ENCODE data around the gene NMT2.

The NMT2 gene

DNA sequence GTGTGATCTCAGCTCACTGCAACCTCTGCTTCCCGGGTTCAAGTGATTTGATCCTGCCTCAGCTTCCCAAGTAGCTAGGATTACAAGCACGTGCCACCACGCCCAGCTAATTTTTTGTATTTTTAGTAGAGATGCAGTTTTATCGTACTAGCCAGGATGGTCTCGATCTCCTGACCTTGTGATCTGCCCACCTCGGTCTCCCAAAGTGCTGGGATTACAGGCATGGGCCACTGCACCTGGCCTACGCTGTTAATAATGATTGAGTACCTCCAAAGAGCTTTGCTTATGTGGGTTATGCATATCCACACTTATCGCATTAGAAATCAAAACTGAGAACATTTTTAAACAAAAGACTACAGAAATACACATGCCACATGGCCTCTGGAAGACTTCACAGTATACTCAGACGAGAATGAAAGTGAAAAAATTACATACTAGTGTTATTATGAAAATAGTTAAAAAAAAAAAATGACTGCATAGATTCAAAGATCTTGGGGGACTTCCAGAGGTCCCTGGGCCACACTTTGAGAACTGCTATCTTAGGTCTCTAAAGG, 45.9 kb downstream of the NMT2 start:
- Mint-ChIP-seq H3K9me3 (no peaks in the 10 kb centered on the region), H3K27ac (ENCODE audit: low read depth) (peak overlapping the region; percentile 44), H3K36me3 (ENCODE audit: insufficient read depth) (peaks cover 39% of the 10 kb centered on the region), H3K27me3 (no peaks in the 10 kb centered on the region), H3K4me3 (no peak overlapping the region), H3K4me1 (peaks cover 9% of the 10 kb centered on the region)
- ATAC-seq (replicated peaks; ENCODE audit: extremely low read depth, poor library complexity, severe bottlenecking) (no peak), DNase-seq (ENCODE audit: low spot score in 2 of 2) (no peak)

DNA sequence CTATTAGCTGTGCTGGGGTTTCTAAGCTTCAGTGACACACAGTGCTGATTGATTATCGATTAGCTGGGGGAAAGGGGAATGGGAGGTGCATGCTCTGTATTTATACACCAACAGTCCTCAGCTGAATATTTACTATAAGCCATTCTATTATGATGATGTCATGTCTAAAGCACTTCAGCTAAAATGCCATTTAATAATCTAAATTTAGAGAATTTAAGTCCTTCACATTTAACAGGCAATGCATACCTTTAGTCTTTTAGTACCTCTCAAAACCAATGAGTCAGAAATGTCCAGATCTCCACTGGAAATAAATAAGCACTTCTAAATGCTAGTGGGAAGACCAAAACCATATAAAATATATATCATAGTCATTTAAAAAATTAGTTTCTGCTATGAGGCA, 46.8 kb downstream of the NMT2 start:
- DNase-seq (ENCODE audit: low spot score in 2 of 2) (no peak), ATAC-seq (replicated peaks; ENCODE audit: extremely low read depth, poor library complexity, severe bottlenecking) (no peak)
- Mint-ChIP-seq H3K36me3 (ENCODE audit: insufficient read depth) (peaks cover 34% of the 10 kb centered on the region), H3K9me3 (no peaks in the 10 kb centered on the region), H3K27me3 (no peaks in the 10 kb centered on the region), H3K4me1 (peaks cover 9% of the 10 kb centered on the region), H3K4me3 (no peak overlapping the region), H3K27ac (ENCODE audit: low read depth) (no peak overlapping the region)

DNA sequence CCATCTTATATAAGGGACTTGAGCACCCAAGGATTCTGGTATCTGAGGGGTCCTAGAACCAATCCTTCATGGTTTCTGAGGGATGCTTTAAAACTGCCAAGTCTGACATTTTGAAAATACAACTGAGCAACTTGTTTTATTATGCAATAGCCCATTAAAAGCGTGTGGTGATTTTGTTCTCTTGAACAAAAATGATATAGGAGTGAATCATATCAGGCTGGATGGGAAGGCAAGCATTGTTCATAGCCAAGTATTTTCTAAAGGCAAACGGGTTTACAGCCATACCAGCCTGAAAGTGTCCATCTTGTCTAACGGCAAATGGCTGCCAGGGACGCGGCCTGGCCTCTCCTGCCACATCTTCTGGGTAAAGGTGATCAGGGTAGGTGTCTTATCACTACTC, 48.0 kb downstream of the NMT2 start:
- no peaks in the 10 kb centered on the region for H3K9me3 Mint-ChIP-seq
- H3K4me3 Mint-ChIP-seq = no peak overlapping the region
- no peak overlapping the region for H3K27ac Mint-ChIP-seq (ENCODE audit: low read depth)
- peaks cover 12% of the 10 kb centered on the region for H3K4me1 Mint-ChIP-seq
- peaks cover 26% of the 10 kb centered on the region for H3K36me3 Mint-ChIP-seq (ENCODE audit: insufficient read depth)
- ATAC-seq (replicated peaks; ENCODE audit: extremely low read depth, poor library complexity, severe bottlenecking) (no peak), DNase-seq (ENCODE audit: low spot score in 2 of 2) (no peak)
- no peaks in the 10 kb centered on the region for H3K27me3 Mint-ChIP-seq

DNA sequence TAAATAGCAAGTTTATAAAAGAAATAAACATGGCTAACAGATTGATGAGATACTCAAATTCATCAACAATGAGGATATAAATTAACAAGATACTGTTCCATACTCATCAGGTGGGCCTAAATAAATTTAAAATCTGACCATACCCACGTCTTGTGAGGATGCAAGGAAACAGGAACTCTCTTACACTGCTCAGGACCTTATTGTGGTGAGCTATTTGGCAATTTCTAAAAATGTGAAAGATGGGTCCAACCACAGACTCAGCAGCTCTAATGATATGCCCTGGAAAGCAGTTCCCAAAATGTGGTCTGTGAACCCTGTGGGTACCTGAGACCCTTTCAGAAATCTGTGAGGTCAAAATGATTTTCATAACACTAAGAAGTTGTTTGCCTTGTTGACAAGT, 49.9 kb downstream of the NMT2 start:
- Mint-ChIP-seq H3K4me1 (peaks cover 7% of the 10 kb centered on the region), H3K27ac (ENCODE audit: low read depth) (no peak overlapping the region), H3K4me3 (no peak overlapping the region), H3K36me3 (ENCODE audit: insufficient read depth) (peaks cover 21% of the 10 kb centered on the region), H3K27me3 (no peaks in the 10 kb centered on the region), H3K9me3 (no peaks in the 10 kb centered on the region)
- DNase-seq (ENCODE audit: low spot score in 2 of 2) = no peak
- no peak for ATAC-seq (replicated peaks; ENCODE audit: extremely low read depth, poor library complexity, severe bottlenecking)

DNA sequence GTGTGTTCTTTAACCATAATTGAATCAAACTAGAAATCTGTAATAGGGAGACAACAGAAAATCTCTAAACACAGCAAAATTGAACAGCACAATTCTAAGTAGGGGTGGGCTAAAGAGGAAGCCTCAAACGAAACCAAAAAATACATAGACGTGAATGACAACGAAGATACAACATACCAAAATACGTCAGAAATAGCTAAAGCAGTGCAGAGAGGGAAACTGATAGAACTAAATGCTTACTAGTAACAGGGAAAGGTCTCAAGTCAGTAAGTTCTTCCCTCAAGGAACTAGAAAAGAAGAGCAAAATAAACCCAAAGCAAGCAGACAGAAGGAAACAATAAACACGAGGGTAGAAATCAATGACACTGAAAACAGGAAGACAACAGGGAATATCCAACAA, 52.3 kb downstream of the NMT2 start:
- DNase-seq (ENCODE audit: low spot score in 2 of 2) (no peak), ATAC-seq (replicated peaks; ENCODE audit: extremely low read depth, poor library complexity, severe bottlenecking) (no peak)
- Mint-ChIP-seq H3K36me3 (ENCODE audit: insufficient read depth) (peaks cover 22% of the 10 kb centered on the region), H3K9me3 (no peaks in the 10 kb centered on the region), H3K4me1 (peaks cover 5% of the 10 kb centered on the region), H3K27ac (ENCODE audit: low read depth) (no peak overlapping the region), H3K27me3 (no peaks in the 10 kb centered on the region), H3K4me3 (no peak overlapping the region)

DNA sequence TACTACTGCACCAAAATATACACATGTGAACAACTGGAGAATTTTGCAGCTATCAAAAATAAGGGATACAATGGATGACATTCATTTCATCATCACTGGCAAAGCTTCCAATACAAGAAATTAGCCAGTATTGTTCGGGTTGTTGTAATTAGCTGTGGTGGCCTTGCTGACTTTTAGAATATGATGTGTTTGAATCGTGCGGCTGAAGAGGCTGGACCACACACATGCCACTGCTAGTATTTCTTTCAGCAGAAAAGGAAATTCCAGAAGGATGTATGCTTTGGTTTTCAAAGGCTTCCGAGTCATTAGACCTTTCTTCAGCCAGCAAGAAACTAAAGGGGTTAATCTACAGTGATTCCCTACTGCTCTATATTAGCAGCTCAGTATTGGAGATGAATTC, 54.7 kb downstream of the NMT2 start:
- Mint-ChIP-seq H3K27ac (ENCODE audit: low read depth) (peak overlapping the region; percentile 50), H3K27me3 (no peaks in the 10 kb centered on the region), H3K4me3 (no peak overlapping the region), H3K36me3 (ENCODE audit: insufficient read depth) (peaks cover 33% of the 10 kb centered on the region), H3K9me3 (no peaks in the 10 kb centered on the region), H3K4me1 (peaks cover 5% of the 10 kb centered on the region)
- ATAC-seq (replicated peaks; ENCODE audit: extremely low read depth, poor library complexity, severe bottlenecking) (no peak), DNase-seq (ENCODE audit: low spot score in 2 of 2) (no peak)

DNA sequence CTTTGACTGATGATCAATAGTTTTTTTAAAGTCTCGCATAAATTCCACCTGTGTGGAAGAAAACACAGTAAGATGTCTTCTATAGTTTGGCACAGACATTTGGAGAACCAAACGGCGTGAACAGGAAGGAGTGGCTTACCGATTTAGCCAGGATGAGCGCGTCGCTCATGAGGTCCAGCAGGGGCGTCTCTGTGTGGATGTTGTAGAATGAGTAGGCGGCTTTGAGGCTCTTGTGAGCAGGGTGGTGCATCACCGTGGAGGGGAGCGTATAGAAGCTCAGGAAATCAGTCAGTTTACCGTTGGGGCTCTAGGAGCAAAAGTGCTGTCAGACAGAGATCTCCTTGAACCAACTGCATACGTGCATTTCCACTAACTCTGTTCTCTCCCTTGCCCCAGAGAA, 55.8 kb downstream of the NMT2 start:
- ATAC-seq (replicated peaks; ENCODE audit: extremely low read depth, poor library complexity, severe bottlenecking) (no peak), DNase-seq (ENCODE audit: low spot score in 2 of 2) (no peak)
- no peak overlapping the region for H3K4me3 Mint-ChIP-seq
- H3K27ac Mint-ChIP-seq (ENCODE audit: low read depth) = no peak overlapping the region
- no peaks in the 10 kb centered on the region for H3K9me3 Mint-ChIP-seq
- H3K27me3 Mint-ChIP-seq = no peaks in the 10 kb centered on the region
- peaks cover 5% of the 10 kb centered on the region for H3K4me1 Mint-ChIP-seq
- peaks cover 38% of the 10 kb centered on the region for H3K36me3 Mint-ChIP-seq (ENCODE audit: insufficient read depth)

DNA sequence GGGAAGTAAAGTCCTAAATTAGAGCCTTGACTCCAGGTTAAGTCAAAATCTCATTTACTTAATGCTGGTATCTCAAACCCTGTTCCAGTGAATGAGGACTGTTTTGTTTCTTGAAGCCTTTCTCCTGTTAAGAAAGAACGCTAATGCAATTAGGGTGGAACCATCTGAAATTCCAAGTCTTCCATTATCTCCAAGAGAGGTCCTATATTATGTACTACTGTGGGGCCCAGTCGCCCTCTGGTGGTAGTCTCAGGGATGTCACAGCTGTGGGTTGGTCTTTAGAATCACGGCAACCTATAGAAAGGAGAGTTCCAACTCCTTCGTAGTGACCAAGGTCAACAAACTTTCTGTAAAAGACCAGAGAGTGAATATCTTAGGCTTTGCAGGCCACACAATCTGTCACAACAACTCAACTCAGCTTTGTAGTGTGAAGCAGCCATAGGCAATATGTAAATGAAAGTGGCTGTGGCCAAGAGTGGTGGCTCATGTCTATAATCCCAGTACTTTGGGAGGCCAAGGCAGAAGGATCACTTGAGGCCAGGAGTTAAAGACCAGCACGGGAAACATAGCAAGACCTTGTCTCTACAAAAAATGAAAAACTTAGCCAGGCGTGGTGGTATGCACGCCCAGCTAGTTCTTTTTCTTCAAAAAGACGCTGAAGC, 62.0 kb downstream of the NMT2 start:
- Mint-ChIP-seq H3K27me3 (no peaks in the 10 kb centered on the region), H3K4me1 (no peaks in the 10 kb centered on the region), H3K4me3 (no peak overlapping the region), H3K9me3 (no peaks in the 10 kb centered on the region), H3K36me3 (ENCODE audit: insufficient read depth) (peaks cover 69% of the 10 kb centered on the region), H3K27ac (ENCODE audit: low read depth) (no peak overlapping the region)
- DNase-seq (ENCODE audit: low spot score in 2 of 2) = peak; percentile 40 to 53
- ATAC-seq (replicated peaks; ENCODE audit: extremely low read depth, poor library complexity, severe bottlenecking) = peak; percentile 91

DNA sequence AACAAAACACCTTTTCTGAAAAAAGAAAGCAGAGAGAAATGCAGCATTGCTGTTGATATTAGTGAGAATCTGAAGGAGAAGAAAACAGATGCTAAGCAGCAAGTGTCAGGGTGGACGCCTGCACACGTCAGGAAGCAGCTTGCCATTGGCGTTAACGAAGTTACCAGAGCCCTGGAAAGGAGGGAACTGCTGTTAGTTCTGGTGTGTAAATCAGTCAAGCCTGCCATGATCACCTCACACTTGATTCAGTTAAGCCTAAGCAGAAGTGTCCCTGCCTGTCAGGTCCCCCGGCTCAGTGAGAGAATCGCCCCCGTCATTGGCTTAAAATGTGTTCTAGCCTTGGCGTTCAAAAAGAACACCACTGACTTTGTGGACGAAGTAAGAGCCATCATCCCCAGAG, 65.0 kb downstream of the NMT2 start:
- H3K27me3 Mint-ChIP-seq = no peaks in the 10 kb centered on the region
- DNase-seq (ENCODE audit: low spot score in 2 of 2) (no peak), ATAC-seq (replicated peaks; ENCODE audit: extremely low read depth, poor library complexity, severe bottlenecking) (no peak)
- H3K27ac Mint-ChIP-seq (ENCODE audit: low read depth) = no peak overlapping the region
- peaks cover 59% of the 10 kb centered on the region for H3K36me3 Mint-ChIP-seq (ENCODE audit: insufficient read depth)
- H3K4me3 Mint-ChIP-seq = no peak overlapping the region
- H3K4me1 Mint-ChIP-seq = peaks cover 22% of the 10 kb centered on the region
- no peaks in the 10 kb centered on the region for H3K9me3 Mint-ChIP-seq

DNA sequence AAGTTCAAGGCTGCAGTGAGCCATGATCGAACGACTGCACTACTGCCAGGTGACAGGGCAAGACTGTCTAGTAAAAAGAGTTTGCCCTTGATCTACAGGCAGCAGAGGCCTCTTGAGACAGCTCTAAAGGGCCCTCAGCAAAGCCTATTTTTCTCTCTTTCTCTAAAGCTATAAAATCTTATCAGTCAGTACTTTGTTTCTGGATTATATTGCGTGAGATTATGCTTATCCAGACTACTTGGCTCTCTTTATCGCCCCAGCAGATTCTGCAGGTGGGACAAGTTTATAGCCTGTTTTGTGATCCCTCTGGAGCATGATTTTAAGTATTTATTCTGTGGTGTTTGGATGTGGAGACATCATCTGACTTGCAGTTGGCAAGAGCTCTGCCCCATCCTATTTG, 68.6 kb downstream of the NMT2 start:
- Mint-ChIP-seq H3K36me3 (ENCODE audit: insufficient read depth) (peaks cover 58% of the 10 kb centered on the region), H3K27ac (ENCODE audit: low read depth) (peak overlapping the region; percentile 22), H3K27me3 (no peaks in the 10 kb centered on the region), H3K4me1 (peaks cover 36% of the 10 kb centered on the region), H3K4me3 (no peak overlapping the region), H3K9me3 (no peaks in the 10 kb centered on the region)
- DNase-seq (ENCODE audit: low spot score in 2 of 2) (no peak), ATAC-seq (replicated peaks; ENCODE audit: extremely low read depth, poor library complexity, severe bottlenecking) (no peak)

DNA sequence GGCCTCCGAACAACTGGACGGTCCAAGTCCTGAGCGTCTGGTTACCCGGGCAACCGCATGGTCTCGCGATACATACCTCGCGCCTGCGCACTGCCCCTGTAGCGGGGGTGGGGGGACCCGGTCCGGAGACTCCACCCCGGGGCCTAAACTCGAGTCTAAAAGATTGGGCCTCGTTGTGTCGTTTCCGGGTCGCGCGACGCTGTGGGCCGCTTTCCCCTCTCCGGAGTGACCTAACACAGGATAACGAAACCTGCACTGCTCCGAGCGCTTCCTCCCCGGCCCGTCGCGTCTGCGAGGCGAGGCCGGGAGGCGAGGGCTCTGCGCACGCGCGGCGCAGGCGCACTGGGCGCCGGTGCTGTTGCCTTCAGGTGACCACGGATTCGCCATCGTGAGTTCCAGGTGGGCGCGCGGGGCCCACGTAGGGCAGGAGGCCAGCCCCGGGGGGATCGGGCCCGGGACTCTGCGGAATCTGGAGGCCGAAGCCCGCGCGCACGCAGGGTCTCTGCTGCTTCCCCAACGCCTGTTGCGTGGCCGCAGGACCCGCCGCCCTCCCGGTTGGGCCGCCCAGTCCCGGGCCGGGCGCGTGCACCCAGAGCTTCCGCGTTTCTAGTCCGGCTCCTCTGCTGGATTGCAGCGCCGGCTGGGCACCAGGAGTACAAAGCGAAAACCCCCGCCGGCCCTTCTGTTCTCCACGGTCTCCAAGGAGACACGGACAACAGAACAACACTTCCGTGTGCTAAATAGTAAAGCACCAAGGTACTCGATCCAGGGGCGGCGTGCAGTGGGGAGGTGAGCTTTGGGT, 71.3 kb downstream of the NMT2 start, which contains the start of gene RPP38:
Gene RPP38 (plus strand): TSS at position 345 of the 802 bp plus-strand sequence. CDS start 5,960 bp downstream, outside the sequence.
- Mint-ChIP-seq H3K9me3 (no peaks in the 10 kb centered on the region), H3K36me3 (ENCODE audit: insufficient read depth) (peaks cover 36% of the 10 kb centered on the region), H3K4me3 (peak within 1 kb of the TSS; percentile 94), H3K4me1 (peaks cover 36% of the 10 kb centered on the region), H3K27ac (ENCODE audit: low read depth) (peak within 1 kb of the TSS; percentile 92), H3K27me3 (no peaks in the 10 kb centered on the region)
- peak; percentile 83 for ATAC-seq (replicated peaks; ENCODE audit: extremely low read depth, poor library complexity, severe bottlenecking)
- peak; percentile 89 to 96 for DNase-seq (ENCODE audit: low spot score in 2 of 2)

DNA sequence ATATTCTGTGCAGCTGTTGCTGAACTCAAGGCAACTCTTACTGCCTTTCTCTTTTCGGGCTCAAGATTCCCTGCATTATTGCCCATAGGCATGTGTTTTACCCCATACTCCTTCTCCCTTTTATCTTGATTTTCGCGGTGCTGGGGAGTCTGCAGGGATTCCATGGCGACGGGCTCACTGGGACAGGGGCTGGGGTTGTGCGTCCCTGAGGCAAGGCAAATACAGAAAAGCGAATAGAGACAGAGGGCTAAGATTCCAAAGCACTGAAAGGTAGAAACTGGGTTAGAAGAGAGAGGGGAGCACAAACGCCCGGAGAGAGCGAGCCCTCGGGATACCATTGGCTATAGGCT, 71.9 kb downstream of the NMT2 start:
- H3K27me3 Mint-ChIP-seq = no peaks in the 10 kb centered on the region
- no peaks in the 10 kb centered on the region for H3K9me3 Mint-ChIP-seq
- peaks cover 31% of the 10 kb centered on the region for H3K36me3 Mint-ChIP-seq (ENCODE audit: insufficient read depth)
- ATAC-seq (replicated peaks; ENCODE audit: extremely low read depth, poor library complexity, severe bottlenecking) (no peak), DNase-seq (ENCODE audit: low spot score in 2 of 2) (no peak)
- peak overlapping the region; percentile 92 for H3K27ac Mint-ChIP-seq (ENCODE audit: low read depth)
- H3K4me1 Mint-ChIP-seq = peaks cover 36% of the 10 kb centered on the region
- H3K4me3 Mint-ChIP-seq = peak overlapping the region; percentile 94

DNA sequence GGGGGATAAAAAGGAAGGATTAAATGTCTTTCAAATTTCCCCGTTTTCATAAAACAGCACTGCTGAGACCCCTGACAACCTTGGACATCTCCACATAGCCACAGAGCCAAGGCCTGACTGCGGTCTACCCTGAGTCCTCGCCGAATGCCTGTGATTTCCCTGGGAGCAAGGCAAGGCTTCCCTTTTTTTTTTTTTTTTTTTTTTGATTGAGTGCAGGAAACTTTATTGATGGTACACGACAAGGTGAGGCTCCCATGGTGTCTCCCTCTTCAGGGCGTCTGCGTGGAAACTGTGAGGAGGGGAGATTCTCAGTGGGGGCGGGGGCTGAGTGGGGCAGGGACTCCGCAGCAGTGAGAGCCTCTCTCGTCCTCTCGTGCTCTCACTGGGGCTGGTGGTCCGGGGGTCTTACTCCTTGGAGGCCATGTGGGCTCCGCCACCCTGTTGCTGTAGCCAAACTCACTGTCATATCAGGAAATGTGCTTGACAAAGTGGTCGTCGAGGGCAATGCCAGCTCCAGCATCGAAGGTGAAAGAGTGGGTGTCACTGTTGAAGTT, 75.6 kb downstream of the NMT2 start:
- ATAC-seq (replicated peaks; ENCODE audit: extremely low read depth, poor library complexity, severe bottlenecking) (no peak), DNase-seq (ENCODE audit: low spot score in 2 of 2) (no peak)
- Mint-ChIP-seq H3K27ac (ENCODE audit: low read depth) (no peak overlapping the region), H3K27me3 (no peaks in the 10 kb centered on the region), H3K36me3 (ENCODE audit: insufficient read depth) (peaks cover 18% of the 10 kb centered on the region), H3K9me3 (no peaks in the 10 kb centered on the region), H3K4me1 (peaks cover 11% of the 10 kb centered on the region), H3K4me3 (no peak overlapping the region)
